Measurements from ENCODE around the gene SIX2. TPM values are rescaled to one million over a fixed set of nuclear protein-coding genes. Genes with fewer than 3 reads are reported as not detected.

The SIX2 gene
- total RNA-seq, 4 donors from 2014 or later, result 28.9 to 65.5 (median 50.5) TPM

- Histone ChIP-seq H3K4me3 (no peak overlapping the region), H3K27ac (no peak overlapping the region), H3K36me3 (no peaks in the 10 kb centered on the region), H3K9me3 (no peaks in the 10 kb centered on the region), H3K27me3 (no peaks in the 10 kb centered on the region), H3K4me1 (no peaks in the 10 kb centered on the region)
- no peak for TF ChIP-seq POLR2A (IDR thresholded peaks at IDR 0.05)
- TF ChIP-seq, protein P1, sequence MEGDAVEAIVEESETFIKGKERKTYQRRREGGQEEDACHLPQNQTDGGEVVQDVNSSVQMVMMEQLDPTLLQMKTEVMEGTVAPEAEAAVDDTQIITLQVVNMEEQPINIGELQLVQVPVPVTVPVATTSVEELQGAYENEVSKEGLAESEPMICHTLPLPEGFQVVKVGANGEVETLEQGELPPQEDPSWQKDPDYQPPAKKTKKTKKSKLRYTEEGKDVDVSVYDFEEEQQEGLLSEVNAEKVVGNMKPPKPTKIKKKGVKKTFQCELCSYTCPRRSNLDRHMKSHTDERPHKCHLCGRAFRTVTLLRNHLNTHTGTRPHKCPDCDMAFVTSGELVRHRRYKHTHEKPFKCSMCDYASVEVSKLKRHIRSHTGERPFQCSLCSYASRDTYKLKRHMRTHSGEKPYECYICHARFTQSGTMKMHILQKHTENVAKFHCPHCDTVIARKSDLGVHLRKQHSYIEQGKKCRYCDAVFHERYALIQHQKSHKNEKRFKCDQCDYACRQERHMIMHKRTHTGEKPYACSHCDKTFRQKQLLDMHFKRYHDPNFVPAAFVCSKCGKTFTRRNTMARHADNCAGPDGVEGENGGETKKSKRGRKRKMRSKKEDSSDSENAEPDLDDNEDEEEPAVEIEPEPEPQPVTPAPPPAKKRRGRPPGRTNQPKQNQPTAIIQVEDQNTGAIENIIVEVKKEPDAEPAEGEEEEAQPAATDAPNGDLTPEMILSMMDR (IDR thresholded peaks at IDR 0.05 in 4 of 5, conservative IDR thresholded peaks at IDR 0.05 in 1 of 5), result no peak
- intact Hi-C loops (cut with DNase I; ENCODE audit: low total_unique reads) (no loop called here), in situ Hi-C loops (cut with MboI; ENCODE audit: low sequenced_read_pairs in 4 of 4) (no loop called here)
- DNase-seq (no peak), ATAC-seq (no peak)
Measured at GRCh38 chr2:45033302-45033701, 24.1 kb upstream of the SIX2 start.

GRCh38 chr2:45031028-45031427 lies 21.8 kb upstream of the SIX2 start:
- no peak for ATAC-seq
- in situ Hi-C loops (cut with MboI; ENCODE audit: low sequenced_read_pairs in 4 of 4) (no loop called here), intact Hi-C loops (cut with DNase I; ENCODE audit: low total_unique reads) (no loop called here)
- Histone ChIP-seq H3K4me3 (no peak overlapping the region), H3K27me3 (no peaks in the 10 kb centered on the region), H3K4me1 (no peaks in the 10 kb centered on the region), H3K27ac (no peak overlapping the region), H3K36me3 (no peaks in the 10 kb centered on the region), H3K9me3 (no peaks in the 10 kb centered on the region)
- TF ChIP-seq, protein P1 (IDR thresholded peaks at IDR 0.05 in 4 of 5, conservative IDR thresholded peaks at IDR 0.05 in 1 of 5), result no peak
- DNase-seq, result no peak

- in situ Hi-C loops (cut with MboI; ENCODE audit: low sequenced_read_pairs in 4 of 4) (no loop called here), intact Hi-C loops (cut with DNase I; ENCODE audit: low total_unique reads) (no loop called here)
- no peak overlapping the region for H3K4me3 ChIP-seq
- ATAC-seq, result no peak
- H3K4me1 ChIP-seq, result no peaks in the 10 kb centered on the region
- no peak overlapping the region for H3K27ac ChIP-seq
- no peaks in the 10 kb centered on the region for H3K36me3 ChIP-seq
- TF ChIP-seq POLR2A (IDR thresholded peaks at IDR 0.05), result no peak
- TF ChIP-seq, protein P1 (IDR thresholded peaks at IDR 0.05 in 4 of 5, conservative IDR thresholded peaks at IDR 0.05 in 1 of 5), result no peak
- DNase-seq, result no peak
- no peaks in the 10 kb centered on the region for H3K9me3 ChIP-seq
- no peaks in the 10 kb centered on the region for H3K27me3 ChIP-seq
Measured at GRCh38 chr2:45030553-45030952, 21.3 kb upstream of the SIX2 start.

DNA sequence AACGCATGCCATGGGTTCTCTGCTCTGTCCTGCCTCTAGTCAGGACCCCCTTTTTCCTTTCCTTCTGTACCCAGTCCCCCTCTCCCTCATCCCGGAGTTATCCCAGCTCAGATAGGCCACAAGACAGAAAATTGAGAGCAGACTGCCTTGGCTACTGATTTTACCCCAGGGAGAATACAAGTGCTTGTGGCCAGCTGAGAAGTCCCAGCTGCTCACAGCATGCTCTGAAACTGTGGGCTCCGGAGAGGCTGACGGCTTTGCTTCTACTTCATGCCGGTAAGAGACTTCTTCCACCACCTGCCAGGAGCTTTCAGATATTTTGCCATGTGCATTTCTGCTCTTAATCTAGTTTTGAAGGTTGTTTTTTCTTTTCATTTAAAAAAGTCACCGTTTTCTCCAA lies 20.0 kb upstream of the SIX2 start:
- no peak for ATAC-seq
- H3K36me3 ChIP-seq, result no peaks in the 10 kb centered on the region
- no peaks in the 10 kb centered on the region for H3K4me1 ChIP-seq
- no peak for DNase-seq
- H3K9me3 ChIP-seq, result no peaks in the 10 kb centered on the region
- H3K4me3 ChIP-seq, result no peak overlapping the region
- intact Hi-C loops (cut with DNase I; ENCODE audit: low total_unique reads) (no loop called here), in situ Hi-C loops (cut with MboI; ENCODE audit: low sequenced_read_pairs in 4 of 4) (no loop called here)
- H3K27ac ChIP-seq, result no peak overlapping the region
- TF ChIP-seq, protein P1 (IDR thresholded peaks at IDR 0.05 in 4 of 5, conservative IDR thresholded peaks at IDR 0.05 in 1 of 5), result no peak
- TF ChIP-seq POLR2A (IDR thresholded peaks at IDR 0.05), result no peak
- H3K27me3 ChIP-seq, result no peaks in the 10 kb centered on the region

DNA sequence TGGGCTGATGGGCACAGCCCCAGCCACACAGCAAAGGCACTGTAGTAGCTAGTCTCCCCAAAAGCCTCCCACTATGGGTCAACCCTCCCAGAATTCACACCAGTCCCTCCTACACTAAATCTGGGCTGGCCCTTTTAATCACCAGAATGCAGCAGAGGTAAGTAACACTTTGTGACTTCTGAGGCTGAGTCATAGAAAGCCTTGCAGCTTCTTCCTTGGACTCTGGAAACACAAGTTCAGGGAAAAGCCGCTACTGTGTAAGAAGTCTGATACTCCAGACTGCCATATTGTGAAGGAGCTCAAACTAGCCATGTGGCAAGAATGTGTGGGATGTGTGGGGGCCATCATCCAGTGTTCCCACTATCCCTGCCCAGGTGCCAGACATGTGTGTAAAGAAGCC lies 19.0 kb upstream of the SIX2 start:
- intact Hi-C loops (cut with DNase I; ENCODE audit: low total_unique reads) (no loop called here), in situ Hi-C loops (cut with MboI; ENCODE audit: low sequenced_read_pairs in 4 of 4) (no loop called here)
- ATAC-seq, result no peak

More for the DNA sequence above, 19.0 kb upstream of the SIX2 start:
- Histone ChIP-seq H3K36me3 (no peaks in the 10 kb centered on the region), H3K27ac (no peak overlapping the region), H3K9me3 (no peaks in the 10 kb centered on the region), H3K4me3 (no peak overlapping the region), H3K27me3 (no peaks in the 10 kb centered on the region), H3K4me1 (no peaks in the 10 kb centered on the region)
- TF ChIP-seq POLR2A (IDR thresholded peaks at IDR 0.05), result no peak
- TF ChIP-seq, protein P1 (IDR thresholded peaks at IDR 0.05 in 4 of 5, conservative IDR thresholded peaks at IDR 0.05 in 1 of 5), result no peak
- DNase-seq, result no peak
